DMS53 treated with DMSO at 0.1 percent for 48 hours (cell line): ENCODE results near the gene ALOX15B.

ENCODE experiments used
- DNase-seq: peaks from one replicate; lab custom pipeline; 2025; ENCODE audit not compliant: unreplicated experiment; lab: John Stamatoyannopoulos, UW

Gene ALOX15B

DNA sequence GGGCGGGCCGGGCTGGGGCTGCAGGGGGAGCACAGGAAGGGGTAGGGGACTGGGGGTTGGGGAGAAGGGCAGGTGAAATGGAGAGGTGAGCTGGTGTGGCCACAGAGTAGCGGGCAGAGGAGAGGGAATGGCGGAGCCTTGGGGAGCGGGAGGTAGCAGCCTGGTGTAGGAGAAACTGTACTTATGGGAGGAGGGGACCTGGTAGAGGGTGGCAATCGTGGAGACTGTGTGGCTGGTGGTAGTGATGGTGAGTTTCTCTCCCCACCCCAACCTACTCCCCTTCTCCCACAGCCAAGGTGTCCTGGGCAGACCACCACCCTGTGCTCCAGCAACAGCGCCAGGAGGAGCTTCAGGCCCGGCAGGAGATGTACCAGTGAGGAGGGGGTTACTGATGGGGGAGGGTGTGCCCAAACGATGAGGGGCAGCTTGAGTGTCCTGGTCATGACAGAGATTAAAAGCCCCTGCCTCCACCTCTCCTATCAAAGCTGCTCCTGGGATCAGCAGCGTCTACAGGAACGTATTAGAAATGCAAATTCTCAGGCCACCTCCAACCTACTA is 831 bp downstream of the ALOX15B start:
- DNase-seq, result no peak

DNA sequence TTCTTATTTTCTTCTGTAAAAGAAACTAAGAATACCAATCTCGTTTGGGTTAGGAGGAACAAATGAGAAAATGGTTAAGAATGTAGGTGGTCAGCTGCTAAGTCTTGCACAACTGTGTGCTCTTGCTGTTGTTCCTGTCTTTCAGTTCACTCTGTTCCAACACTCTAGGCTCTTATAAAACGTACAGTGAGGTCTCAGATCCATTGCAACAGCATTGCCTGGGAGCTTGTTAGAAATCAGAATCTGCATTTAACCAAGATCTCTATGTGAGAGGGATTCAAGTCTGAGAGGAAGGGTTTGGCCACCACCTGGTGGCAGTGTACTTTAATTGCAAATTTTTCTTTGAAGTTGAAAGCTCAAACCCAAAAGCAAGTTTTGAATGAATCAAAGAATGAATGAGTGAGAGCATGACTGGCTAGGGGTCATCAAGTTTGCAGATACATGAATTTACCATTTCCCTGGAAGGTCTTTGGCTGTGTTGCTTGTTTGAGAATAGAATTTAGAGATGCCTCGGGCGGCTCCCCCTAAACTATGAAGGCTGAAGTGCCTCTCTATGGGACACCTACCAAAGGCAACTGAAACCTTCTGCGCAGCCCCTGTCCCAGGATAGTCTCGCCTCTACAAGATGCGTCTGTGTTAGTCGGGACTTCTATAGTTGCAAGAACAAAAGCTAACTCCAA is 2.5 kb downstream of the ALOX15B start:
- peak; percentile 60 for DNase-seq

DNA sequence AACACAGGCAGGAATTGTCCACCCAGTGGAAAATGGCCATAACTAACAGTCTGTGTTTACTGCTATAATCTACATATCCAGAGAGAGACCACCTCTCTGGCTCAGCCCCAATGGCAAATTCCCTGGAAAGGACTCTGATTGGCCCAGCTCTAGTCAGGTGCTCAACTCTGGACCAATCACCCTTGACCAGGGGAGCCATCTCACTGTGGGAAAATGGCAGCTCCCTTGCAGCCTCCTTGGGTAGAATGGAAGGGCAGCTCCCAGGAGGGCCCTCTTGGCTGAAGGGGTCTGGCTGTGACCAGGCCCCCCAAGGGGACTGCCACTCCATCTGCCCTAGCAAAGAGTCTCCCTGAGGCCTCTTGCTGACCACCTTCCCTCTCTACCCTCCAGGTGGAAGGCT is 3.1 kb downstream of the ALOX15B start:
- DNase-seq, result no peak

DNA sequence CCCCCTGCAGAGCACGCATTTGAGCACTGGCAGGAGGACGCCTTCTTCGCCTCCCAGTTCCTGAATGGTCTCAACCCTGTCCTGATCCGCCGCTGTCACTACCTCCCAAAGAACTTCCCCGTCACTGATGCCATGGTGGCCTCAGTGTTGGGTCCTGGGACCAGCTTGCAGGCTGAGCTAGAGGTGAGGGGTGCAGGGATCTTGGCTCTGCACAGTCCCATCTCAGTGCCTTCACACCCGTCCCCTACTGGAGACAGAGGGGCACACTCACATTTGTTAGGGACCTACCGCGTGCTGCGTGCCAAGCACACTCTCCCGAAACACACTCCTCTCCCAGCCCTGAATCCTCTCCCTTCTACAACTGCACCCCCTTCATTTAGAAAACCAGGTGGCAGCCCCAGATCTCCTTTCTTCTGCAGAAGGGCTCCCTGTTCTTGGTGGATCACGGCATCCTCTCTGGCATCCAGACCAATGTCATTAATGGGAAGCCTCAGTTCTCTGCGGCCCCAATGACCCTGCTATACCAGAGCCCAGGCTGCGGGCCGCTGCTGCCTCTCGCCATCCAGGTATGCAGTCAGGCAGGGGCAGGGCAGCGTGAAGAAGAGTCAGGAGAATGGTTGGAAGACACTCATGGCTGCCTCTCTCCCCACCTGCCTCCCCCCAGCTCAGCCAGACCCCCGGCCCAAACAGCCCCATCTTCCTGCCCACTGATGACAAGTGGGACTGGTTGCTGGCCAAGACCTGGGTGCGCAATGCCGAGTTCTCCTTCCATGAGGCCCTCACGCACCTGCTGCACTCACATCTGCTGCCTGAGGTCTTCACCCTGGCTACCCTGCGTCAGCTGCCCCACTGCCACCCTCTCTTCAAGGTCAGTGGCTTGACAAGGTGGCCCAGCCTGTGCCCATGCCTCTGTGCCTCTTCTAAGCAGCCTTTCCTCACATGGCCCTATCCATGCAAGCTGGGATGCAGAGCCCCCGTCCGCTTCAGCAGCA is 6.3 kb downstream of the ALOX15B start:
- DNase-seq, result no peak

DNA sequence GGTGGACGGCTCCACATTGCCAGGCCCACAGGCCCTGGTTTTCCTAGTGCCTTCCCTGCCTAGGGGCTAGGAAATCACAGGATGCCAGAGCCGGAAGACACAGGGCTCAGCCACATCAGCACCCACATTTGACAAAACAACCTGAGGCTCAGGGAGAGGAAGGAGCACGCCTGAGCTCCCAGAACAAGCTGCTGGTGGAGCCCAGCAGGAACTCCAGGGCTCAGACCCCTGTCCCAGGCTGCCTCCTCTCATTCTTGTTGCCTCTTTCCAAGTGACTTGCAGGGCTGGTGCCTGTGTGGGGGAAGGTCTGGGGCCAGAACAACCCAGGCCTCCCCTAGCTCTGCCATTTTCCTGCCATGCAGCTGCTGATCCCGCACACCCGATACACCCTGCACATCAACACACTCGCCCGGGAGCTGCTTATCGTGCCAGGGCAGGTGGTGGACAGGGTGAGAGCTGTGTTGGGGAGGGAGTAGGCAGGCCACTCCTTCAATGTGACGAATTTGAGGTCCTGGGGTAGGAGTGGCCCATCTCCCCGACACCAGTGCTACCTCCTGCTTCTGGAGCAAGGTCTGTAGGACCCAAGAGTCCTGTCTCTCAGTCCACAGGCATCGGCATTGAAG is 7.6 kb downstream of the ALOX15B start:
- no peak for DNase-seq

DNA sequence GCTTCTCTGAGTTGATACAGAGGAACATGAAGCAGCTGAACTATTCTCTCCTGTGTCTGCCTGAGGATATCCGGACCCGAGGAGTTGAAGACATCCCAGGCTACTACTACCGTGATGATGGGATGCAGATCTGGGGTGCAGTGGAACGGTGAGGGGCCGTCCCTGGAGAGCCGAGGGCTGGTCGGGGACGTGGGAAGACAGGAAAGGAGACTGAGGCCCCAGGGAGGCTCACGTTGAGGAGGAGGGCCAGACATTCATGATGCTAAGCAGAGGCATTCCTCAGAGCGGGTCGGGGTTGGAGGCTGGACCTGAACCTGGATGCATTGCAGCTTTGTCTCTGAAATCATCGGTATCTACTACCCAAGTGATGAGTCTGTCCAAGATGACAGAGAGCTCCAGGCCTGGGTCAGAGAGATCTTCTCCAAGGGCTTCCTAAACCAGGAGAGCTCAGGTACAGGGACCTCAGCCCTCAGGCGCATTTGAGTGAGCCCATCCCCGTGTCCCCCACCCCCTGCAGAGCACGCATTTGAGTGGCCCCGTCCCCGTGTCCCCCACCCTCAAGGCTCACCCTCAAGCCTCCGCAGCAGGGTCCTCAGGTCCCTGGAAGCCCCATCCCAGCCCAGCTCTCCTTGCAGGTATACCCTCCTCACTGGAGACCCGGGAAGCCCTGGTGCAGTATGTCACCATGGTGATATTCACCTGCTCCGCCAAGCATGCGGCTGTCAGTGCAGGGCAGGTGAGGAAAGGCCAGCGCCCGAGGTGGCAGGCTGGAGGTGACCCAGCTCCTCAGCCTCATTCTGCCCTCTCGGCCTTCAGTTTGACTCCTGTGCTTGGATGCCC is 8.3 kb downstream of the ALOX15B start:
- DNase-seq, result no peak

DNA sequence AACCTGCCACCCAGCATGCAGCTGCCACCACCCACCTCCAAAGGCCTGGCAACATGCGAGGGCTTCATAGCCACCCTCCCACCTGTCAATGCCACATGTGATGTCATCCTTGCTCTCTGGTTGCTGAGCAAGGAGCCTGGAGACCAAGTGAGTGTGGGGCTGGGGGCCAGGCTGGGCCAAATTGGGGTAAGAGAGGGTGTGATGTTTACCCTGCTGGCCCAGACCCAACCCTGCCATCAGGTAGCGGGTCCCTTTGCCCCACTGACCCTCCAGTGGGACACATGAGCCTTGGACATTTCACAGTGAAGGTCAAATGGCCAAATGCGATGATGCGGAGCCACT is 8.9 kb downstream of the ALOX15B start:
- DNase-seq, result no peak

DNA sequence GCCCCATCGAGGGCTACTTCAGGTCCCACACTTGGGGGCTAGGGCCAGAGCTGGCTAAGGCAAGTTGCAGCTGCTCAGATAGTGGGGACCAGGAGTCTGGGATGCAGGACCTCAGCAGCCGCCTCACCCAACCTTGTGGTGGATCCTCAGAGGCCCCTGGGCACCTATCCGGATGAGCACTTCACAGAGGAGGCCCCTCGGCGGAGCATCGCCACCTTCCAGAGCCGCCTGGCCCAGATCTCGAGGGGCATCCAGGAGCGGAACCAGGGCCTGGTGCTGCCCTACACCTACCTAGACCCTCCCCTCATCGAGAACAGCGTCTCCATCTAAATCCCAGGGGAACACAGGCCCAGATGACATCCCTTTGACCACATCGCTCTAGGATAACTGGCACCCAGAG is 9.4 kb downstream of the ALOX15B start:
- no peak for DNase-seq

DNA sequence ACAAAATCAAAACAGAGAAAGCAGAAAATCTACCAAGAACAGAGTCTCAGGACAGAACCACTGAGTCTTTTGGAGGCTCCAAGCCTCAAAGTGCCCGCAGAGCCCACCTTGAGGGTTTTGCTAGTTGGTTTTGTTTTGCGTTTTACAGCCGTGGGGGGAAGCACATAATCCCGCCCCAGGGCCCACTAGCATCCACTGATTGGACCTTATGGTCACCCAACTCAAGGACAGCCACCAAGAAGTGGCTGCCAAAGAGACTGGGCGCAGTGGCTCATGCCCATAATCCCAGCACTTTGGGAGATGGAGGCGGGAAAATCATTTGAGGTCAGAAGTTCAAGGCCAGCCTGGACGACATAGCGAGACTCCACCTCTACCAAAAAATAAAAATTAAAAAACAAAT is 9.9 kb downstream of the ALOX15B start:
- no peak for DNase-seq

DNA sequence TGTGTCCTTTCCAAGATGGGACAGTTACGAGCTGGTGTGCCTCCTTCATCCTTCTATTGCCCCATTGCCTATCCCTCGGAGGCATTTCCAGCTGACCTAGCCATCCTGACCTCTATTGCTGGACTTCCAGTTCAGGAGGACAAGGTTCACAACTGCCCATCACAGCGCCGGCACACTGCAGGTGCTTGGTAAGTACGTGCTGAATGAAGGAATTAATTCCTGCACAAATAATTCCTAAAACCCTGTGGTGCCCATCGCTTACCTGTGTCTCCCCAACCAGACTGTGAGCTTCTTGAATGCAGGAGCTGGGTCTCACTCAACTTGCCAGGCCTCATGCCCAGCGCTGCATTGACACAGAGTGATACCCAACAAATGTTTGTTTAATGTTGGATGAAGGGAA is 13.0 kb downstream of the ALOX15B start:
- no peak for DNase-seq

DNA sequence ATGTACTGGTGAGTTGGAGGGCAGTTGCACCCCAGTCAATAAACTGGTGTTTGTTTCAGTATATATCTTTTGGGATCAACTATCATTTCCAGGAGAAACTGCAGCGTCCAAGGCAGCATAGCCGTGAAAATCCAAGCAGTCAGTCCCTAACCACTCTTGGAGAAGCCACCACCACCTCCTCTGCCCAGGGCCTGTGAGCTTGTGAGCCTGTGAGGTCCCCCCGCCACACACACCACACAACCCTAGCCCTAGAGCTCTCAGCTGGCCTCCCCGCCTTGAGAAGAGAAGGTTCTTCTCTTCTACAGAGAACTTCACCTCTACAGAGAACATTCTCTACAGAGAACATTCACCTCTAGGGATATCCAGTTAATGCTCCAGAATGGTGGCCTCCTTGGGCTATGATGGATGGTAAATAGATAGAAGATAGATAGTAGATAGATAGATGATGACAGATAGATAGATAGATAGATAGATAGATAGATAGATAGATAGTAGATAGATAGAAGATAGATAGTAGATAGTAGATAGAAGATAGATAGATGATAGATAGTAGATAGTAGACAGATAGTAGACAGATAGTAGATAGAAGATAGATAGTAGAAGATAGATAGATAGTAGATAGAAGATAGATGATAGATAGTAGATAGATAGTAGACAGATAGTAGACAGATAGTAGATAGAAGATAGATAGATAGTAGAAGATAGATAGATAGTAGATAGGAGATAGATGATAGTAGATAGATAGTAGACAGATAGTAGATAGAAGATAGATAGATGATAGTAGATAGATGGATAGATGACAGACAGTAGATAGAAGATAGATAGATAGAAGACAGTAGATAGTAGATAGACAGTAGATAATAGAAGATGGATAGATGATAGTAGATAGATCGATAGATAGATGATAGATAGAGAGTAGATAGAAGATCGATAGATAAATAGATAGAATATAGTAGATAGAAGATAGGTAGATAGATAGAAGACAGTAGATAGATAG is 13.7 kb downstream of the ALOX15B start:
- no peak for DNase-seq

DNA sequence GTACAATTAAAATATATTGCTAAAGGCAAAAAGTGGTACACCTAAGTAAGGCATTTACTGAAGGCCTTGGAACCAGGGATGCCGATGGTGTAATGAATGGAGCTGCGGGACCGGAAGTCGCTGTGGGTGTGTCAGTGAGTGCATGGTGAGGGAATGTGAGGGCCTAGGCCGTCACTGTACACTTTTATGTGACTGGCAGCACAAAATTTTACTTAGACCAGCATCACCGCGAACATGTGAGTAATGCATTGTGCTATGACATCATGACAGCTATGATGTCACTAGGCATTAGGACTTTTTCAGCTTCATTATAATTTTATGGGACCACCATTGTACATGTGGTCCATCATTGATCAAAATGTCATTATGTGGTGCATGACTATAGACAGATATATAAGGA is 14.7 kb downstream of the ALOX15B start:
- DNase-seq, result no peak

DNA sequence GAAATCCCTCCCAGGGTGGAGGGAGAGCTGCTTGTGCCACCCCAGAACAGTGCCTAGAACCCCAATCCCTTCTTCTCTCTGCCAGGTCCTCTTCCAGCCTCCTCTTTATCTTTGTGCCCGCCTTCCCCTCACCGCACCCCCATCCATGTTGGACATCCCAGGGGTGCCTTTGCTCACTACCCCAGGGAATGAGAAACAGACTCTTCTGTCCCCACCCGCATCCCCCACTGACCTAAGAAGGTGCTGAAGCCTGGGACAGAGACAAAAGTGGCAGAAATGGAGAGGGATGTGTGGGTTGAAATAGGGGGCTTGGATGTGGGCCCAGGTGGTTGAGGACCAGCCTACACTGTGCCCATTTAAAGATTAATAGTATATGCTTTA is 17.0 kb downstream of the ALOX15B start:
- no peak for DNase-seq

DNA sequence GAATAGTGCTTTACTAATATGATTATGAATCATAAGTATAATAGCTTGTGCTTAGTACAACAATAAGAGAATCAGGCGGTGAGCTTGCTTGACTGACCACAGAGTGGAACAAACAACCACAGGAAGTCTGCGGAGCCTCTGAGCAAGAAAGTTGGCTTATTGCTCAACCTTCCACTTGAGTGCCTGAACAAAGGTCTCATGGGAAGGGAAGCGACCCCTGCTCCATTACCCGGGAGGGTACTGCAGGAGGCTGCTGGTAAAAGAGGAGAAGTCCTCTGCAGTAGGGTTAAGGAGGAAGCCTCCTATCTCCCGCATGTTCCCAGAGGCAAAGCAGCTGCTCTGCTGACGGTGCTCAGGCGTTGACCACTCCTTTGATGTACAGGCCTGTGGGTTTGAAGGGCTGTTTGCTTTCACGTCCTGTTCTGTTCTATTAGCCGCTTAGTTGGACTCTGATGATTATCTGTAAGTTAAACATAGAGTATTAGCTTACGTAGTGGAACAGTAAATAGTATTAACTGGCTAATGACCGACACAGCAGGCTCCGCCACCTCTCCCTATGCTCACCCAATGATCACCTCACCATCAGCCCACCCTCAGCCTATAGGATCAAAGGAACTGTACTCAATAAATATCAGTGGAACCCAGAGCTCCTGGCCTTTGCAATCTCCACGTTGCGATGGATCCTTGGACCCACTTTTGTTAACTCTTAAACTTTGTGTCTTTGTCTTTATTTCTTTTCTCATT is 17.5 kb downstream of the ALOX15B start:
- no peak for DNase-seq

DNA sequence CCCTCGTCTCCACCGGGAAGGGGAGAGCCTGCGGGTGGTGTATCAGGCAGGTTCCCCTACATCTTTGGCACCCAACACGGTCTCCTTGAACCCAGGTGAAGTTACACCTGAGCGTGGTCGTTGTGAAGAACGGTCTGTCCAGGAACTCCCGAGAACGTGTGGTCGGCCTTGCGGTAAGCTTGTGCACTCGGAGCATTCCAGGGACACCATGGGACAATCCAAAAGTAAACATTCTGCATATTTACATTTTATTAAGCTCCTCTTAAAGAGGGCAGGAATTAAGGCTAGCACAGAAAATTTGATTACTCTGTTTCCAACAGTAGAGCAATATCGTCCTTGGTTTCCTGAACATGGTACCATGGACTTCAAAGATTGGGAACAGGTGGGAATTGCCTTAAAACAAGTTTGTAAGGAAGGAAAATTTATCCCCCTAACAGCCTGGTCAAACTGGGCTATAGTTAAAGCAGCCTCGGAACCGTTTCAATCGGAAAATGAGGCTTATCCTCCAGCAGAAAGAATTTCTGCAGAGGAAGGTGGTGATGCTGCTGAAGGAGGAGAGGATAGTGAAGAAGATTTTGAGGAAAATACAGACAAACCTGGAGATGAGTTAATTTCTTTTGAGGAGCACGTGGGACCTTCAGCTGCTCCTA is 18.2 kb downstream of the ALOX15B start:
- DNase-seq, result no peak

DNA sequence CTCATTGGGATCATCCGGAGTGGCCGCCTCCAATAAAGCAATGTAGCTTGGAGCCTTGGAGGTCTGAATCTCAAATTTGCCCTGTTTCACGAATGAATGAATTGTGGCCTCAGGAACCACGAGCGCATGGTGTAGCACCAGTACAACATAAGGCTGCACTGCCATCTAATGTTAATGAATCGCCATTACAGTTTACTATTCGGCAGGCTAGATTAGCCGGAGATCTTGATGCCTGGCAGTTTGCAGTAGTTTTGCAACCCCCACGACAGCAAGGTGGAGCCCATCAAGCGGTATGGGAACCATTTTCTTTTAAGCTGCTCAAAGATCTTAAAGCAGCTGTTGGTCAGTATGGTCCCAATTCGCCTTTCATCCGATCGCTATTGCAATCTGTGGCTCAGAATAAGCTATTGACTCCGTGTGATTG is 18.8 kb downstream of the ALOX15B start:
- DNase-seq, result peak; percentile 86

DNA sequence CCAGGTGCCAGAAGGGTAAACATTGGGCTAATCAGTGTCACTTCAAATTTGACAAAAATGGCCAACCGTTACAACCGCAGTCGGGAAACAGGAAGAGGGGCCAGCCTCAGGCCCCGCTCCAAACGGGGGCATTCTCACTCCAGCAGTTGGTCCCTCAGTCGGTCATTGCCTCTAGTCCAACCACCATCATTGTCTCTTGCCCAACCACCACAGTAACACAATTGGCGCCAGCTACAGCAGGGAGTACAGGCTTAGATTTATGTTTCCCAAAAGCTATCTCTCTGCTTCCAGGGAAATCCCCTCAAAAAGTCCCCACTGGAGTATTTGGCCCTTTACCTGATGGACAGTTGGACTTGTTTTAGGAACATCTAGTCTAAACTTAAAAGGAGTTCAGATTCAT is 20.3 kb downstream of the ALOX15B start:
- no peak for DNase-seq

DNA sequence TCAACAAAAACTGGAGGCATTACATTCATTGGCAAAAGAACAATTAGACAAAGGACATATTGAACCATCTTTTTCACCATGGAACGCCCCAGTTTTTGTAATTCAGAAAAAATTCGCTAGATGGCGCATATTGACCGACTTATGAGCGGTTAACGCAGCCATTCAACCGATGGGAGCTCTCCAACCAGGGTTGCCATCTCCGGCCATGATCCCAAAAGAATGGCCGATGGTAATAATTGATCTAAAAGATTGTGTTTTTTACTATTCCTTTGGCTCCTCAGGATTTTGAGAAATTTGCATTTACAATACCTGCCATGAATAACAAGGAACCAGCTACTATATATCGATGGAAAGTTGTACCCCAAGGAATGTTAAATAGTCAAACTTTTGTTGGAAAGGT is 21.4 kb downstream of the ALOX15B start:
- peak; percentile 68 for DNase-seq
